Measurements from ENCODE around the gene TRAPPC3. TPM values are rescaled to one million over a fixed set of nuclear protein-coding genes. Genes with fewer than 3 reads are reported as not detected.

TRAPPC3 gene
- total RNA-seq, 2 experiments from 2014 or later = 50.3 to 60.4 TPM

- Histone ChIP-seq H3K27ac (ENCODE audit: low read depth, low read length, poor library complexity, severe bottlenecking) (peak overlapping the region; percentile 87), H3K79me2 (ENCODE audit: insufficient read depth, low read depth, low read length) (peaks cover 93% of the 10 kb centered on the region), H3K4me2 (ENCODE audit: low read length) (peak overlapping the region; percentile 89), H3K4me3 (ENCODE audit: low read depth, low read length, poor library complexity, severe bottlenecking) (peak overlapping the region; percentile 65), H3K9me3 (ENCODE audit: low read length) (no peaks in the 10 kb centered on the region), H3K4me1 (ENCODE audit: insufficient read depth, low read length, poor library complexity, severe bottlenecking) (peaks cover 69% of the 10 kb centered on the region), H2AFZ (ENCODE audit: low read length) (no peak overlapping the region), H4K20me1 (ENCODE audit: insufficient read depth, low read length) (peaks cover 13% of the 10 kb centered on the region; the same call in 1 of the 2 replicates), H3K36me3 (ENCODE audit: insufficient read depth, low read length) (peaks cover 27% of the 10 kb centered on the region; the same call in 1 of the 2 replicates), H3K9me2 (ENCODE audit: insufficient read depth, low read length) (no peaks in the 10 kb centered on the region)
- POLR2A ChIA-PET = interaction anchor here (0.6 to 2.5 kb wide), 6 partner anchors 11 to 144 kb away, joined by 3 to 13 read pairs (median 5); partner anchors contain the start of genes SH3D21 and TRAPPC3
- CTCF ChIA-PET (ENCODE audit: unreplicated experiment) = interaction anchor here (2.1 kb wide), 1 partner anchor 26 kb away, joined by 9 read pairs; no protein-coding TSS in a partner anchor
- peak; percentile 69 for DNase-seq (ENCODE audit: low spot score)
- TF ChIP-seq CTCF (conservative IDR thresholded peaks at IDR 0.05; ENCODE audit: low read length) (no peak), EZH2phosphoT487 (IDR thresholded peaks at IDR 0.05; ENCODE audit: borderline replicate concordance, low read depth, low read length) (no peak)
- BruUV-seq (replicated peaks) = no TSS peak
- intact Hi-C loops (cut with micrococcal nuclease; ENCODE audit: unreplicated experiment) = no loop called here
These were observed 12.6 kb upstream of the TRAPPC3 start for GRCh38 chr1:36161641-36162531.

GRCh38 chr1:36160949-36161485, 11.7 kb upstream of the TRAPPC3 start:
- H2AFZ ChIP-seq (ENCODE audit: low read length) = no peak overlapping the region
- peak overlapping the region; percentile 65 for H3K4me3 ChIP-seq (ENCODE audit: low read depth, low read length, poor library complexity, severe bottlenecking)
- no peaks in the 10 kb centered on the region for H3K9me3 ChIP-seq (ENCODE audit: low read length)
- POLR2A ChIA-PET = interaction anchor here (1.5 to 2.5 kb wide), 3 partner anchors 11 to 145 kb away, joined by 5 to 13 read pairs (median 5); partner anchors contain the start of genes SH3D21 and TRAPPC3
- peak; percentile 70 for TF ChIP-seq CTCF (conservative IDR thresholded peaks at IDR 0.05; ENCODE audit: low read length)
- no peak for TF ChIP-seq EZH2phosphoT487 (IDR thresholded peaks at IDR 0.05; ENCODE audit: borderline replicate concordance, low read depth, low read length)
- BruUV-seq (replicated peaks) = no TSS peak
- H3K36me3 ChIP-seq (ENCODE audit: insufficient read depth, low read length) = peaks cover 23% of the 10 kb centered on the region; the same call in 1 of the 2 replicates
- peaks cover 64% of the 10 kb centered on the region for H3K4me1 ChIP-seq (ENCODE audit: insufficient read depth, low read length, poor library complexity, severe bottlenecking)
- peak overlapping the region; percentile 87 for H3K27ac ChIP-seq (ENCODE audit: low read depth, low read length, poor library complexity, severe bottlenecking)
- intact Hi-C loops (cut with micrococcal nuclease; ENCODE audit: unreplicated experiment) = no loop called here
- DNase-seq (ENCODE audit: low spot score) = peak; percentile 79
- peaks cover 12% of the 10 kb centered on the region; the same call in 1 of the 2 replicates for H4K20me1 ChIP-seq (ENCODE audit: insufficient read depth, low read length)
- H3K4me2 ChIP-seq (ENCODE audit: low read length) = peak overlapping the region; percentile 89
- no peaks in the 10 kb centered on the region for H3K9me2 ChIP-seq (ENCODE audit: insufficient read depth, low read length)
- CTCF ChIA-PET (ENCODE audit: unreplicated experiment) = interaction anchor here (0.6 to 2.1 kb wide), 4 partner anchors 10 to 63 kb away, joined by 3 to 9 read pairs (median 3); partner anchors contain the start of gene THRAP3
- peaks cover 96% of the 10 kb centered on the region for H3K79me2 ChIP-seq (ENCODE audit: insufficient read depth, low read depth, low read length)
